Keratinocyte (primary cell): Measurements from ENCODE around the gene USP38.

ENCODE experiments used
- EZH2 ChIP-seq: IDR thresholded peaks from one replicate; pipeline ENCODE4 v1.6.1; 2012; ENCODE audit warnings: inconsistent platforms, mild to moderate bottlenecking, low read length, moderate library complexity
- TF ChIP-seq, protein P1 (sequence below), 3 experiments: IDR thresholded peaks in 1 of 3; conservative IDR thresholded peaks in 1 of 3; optimal IDR thresholded peaks in 1 of 3; 2 replicates in 2 of 3; 3 replicates in 1 of 3; pipeline versions ENCODE3 to v1.5.1; 2011; ENCODE audit warnings: low read length in 3 of 3, mild to moderate bottlenecking in 3 of 3, moderate library complexity in 2 of 3, control low read depth in 1 of 3, inconsistent platforms in 1 of 3; ENCODE audit not compliant: insufficient read depth in 2 of 3; ENCODE audit errors: extremely low read depth in 1 of 3

- TF ChIP-seq EZH2: no peak
- TF ChIP-seq, protein P1, sequence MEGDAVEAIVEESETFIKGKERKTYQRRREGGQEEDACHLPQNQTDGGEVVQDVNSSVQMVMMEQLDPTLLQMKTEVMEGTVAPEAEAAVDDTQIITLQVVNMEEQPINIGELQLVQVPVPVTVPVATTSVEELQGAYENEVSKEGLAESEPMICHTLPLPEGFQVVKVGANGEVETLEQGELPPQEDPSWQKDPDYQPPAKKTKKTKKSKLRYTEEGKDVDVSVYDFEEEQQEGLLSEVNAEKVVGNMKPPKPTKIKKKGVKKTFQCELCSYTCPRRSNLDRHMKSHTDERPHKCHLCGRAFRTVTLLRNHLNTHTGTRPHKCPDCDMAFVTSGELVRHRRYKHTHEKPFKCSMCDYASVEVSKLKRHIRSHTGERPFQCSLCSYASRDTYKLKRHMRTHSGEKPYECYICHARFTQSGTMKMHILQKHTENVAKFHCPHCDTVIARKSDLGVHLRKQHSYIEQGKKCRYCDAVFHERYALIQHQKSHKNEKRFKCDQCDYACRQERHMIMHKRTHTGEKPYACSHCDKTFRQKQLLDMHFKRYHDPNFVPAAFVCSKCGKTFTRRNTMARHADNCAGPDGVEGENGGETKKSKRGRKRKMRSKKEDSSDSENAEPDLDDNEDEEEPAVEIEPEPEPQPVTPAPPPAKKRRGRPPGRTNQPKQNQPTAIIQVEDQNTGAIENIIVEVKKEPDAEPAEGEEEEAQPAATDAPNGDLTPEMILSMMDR (optimal IDR thresholded peaks at IDR 0.05 in 1 of 3, IDR thresholded peaks at IDR 0.05 in 1 of 3, conservative IDR thresholded peaks at IDR 0.05 in 1 of 3; ENCODE audit: extremely low read depth in 1 of 3, insufficient read depth in 2 of 3, low read length in 3 of 3): no peak
Observed at GRCh38 chr4:143140696-143141095, 44.0 kb upstream of the USP38 start.
